T-cell (primary cell): ENCODE measurements around the gene MICAL3. TPM values are rescaled to one million over a fixed set of nuclear protein-coding genes. Genes with fewer than 3 reads are reported as not detected.

ENCODE experiments used
- ATAC-seq, 4 experiments: fragments of 200-7000 bp in 3 of 4; fragments of 150-1000 bp in 1 of 4; cut with Tn5 transposase; replicated peaks in 1 of 4; 1 replicate in 3 of 4; 2 replicates in 1 of 4; pipeline ENCODE4 v1.10.0; 2021; ENCODE audit warnings: moderate library complexity in 3 of 4, mild to moderate bottlenecking in 2 of 4, moderate number of reproducible peaks in 1 of 4
- CTCF ChIA-PET, 2 donors: fragments of 300-600 bp; sonication (Branson Sonifier 250); formaldehyde crosslinking; loops; one replicate each; lab custom pipeline; 2022; ENCODE audit warnings: antibody characterized with exemption in 2 of 2; lab: Charles Lee
- POLR2A ChIA-PET, 2 donors: fragments of 300-600 bp; sonication (Branson Sonifier 250); formaldehyde crosslinking; loops; one replicate each; lab custom pipeline; 2022; ENCODE audit warnings: antibody characterized with exemption in 2 of 2; lab: Charles Lee
- DNase-seq, 35 experiments: peaks; one replicate each; pipeline versions ENCODE4 v3.0.0 to v3.0.0-alpha.2; 2013 to 2023
- H3K27ac ChIP-seq: one replicate; pipeline ENCODE4 v1.5.1; 2013; ENCODE audit warnings: low read length
- H3K27me3 ChIP-seq, 2 experiments: replicated peaks in 1 of 2; 1 replicate in 1 of 2; 2 replicates in 1 of 2; pipeline versions ENCODE4 v1.6.1 to v1.7.0; 2013; ENCODE audit warnings: low read length in 1 of 2, mixed read lengths in 1 of 2; ENCODE audit not compliant: control insufficient read depth in 2 of 2, insufficient read depth in 2 of 2; ENCODE audit errors: extremely low read depth in 1 of 2
- H3K36me3 ChIP-seq, 2 donors: 1 replicate in 1 of 2; 2 replicates in 1 of 2; pipeline versions ENCODE4 v1.6.1 to v1.7.0; 2013; ENCODE audit warnings: low read length in 1 of 2; ENCODE audit not compliant: control insufficient read depth in 2 of 2, insufficient read depth in 1 of 2; ENCODE audit errors: extremely low read depth in 1 of 2
- H3K4me1 ChIP-seq, 2 experiments: 1 replicate in 1 of 2; 2 replicates in 1 of 2; pipeline versions ENCODE4 v1.6.1 to v1.7.0; 2013; ENCODE audit warnings: low read length in 2 of 2, mixed read lengths in 1 of 2; ENCODE audit not compliant: insufficient read depth in 2 of 2, control insufficient read depth in 1 of 2; ENCODE audit errors: extremely low read depth in 1 of 2
- H3K4me3 ChIP-seq, 2 donors: 1 replicate in 1 of 2; 2 replicates in 1 of 2; pipeline versions ENCODE4 v1.5.1 to v1.7.0; 2013; ENCODE audit warnings: mild to moderate bottlenecking in 2 of 2, low read length in 1 of 2, moderate library complexity in 1 of 2; ENCODE audit not compliant: control insufficient read depth in 1 of 2; ENCODE audit errors: extremely low read depth in 1 of 2
- H3K9me3 ChIP-seq: 2 replicates; pipeline ENCODE4 v1.7.0; 2013
- H3K27ac Mint-ChIP-seq, 2 donors: one replicate each; pipeline ENCODE4 v1.8.0; 2020 to 2021; ENCODE audit warnings: mild to moderate bottlenecking in 2 of 2, mixed read lengths in 2 of 2
- H3K27me3 Mint-ChIP-seq, 2 donors: one replicate each; pipeline ENCODE4 v1.8.0; 2021 to 2022; ENCODE audit warnings: mixed read lengths in 2 of 2
- H3K36me3 Mint-ChIP-seq: one replicate; pipeline ENCODE4 v1.8.0; 2021; ENCODE audit warnings: mixed read lengths
- H3K4me1 Mint-ChIP-seq, 3 donors: one replicate each; pipeline ENCODE4 v1.8.0; 2020 to 2022; ENCODE audit warnings: mixed read lengths in 3 of 3, mild to moderate bottlenecking in 1 of 3
- H3K4me3 Mint-ChIP-seq, 3 donors: one replicate each; pipeline ENCODE4 v1.8.0; 2020 to 2022; ENCODE audit warnings: mild to moderate bottlenecking in 3 of 3, mixed read lengths in 3 of 3, moderate library complexity in 3 of 3
- H3K9me3 Mint-ChIP-seq, 3 donors: one replicate each; pipeline ENCODE4 v1.8.0; 2020 to 2022; ENCODE audit warnings: mixed read lengths in 3 of 3
- WGBS: methylation state at CpG from one replicate; pipeline ENCODE4 v1.1.5; 2013; ENCODE audit warnings: missing lambda C conversion rate; ENCODE audit not compliant: insufficient coverage; 5-methylcytosine and 5-hydroxymethylcytosine counted together
- total RNA-seq, 35 experiments: library from RNA in 6 of 35; stranded (reverse) in 6 of 35; fragments of 120-200 nt in 1 of 35; gene quantifications; one replicate each; pipeline versions ENCODE4 v1.2.1 to v1.2.4 and lab custom pipeline; 2013 to 2026

The MICAL3 gene
- total RNA-seq, 5 donors from 2014 or later (not counting 1 experiment from before 2014, with no cell fraction given) = 19.1 to 37.5 (median 22.3) TPM

- DNase-seq (no peak), ATAC-seq (no peak)
- Histone ChIP-seq H3K27me3 (no peaks in the 10 kb centered on the region), H3K36me3 (peaks cover 0 to 4% of the 10 kb centered on the region in 2 donors), H3K4me1 (peaks cover 0 to 28% of the 10 kb centered on the region in 2 experiments), H3K27ac (no peak overlapping the region), H3K4me3 (no peak overlapping the region), H3K9me3 (no peaks in the 10 kb centered on the region)
- Mint-ChIP-seq H3K36me3 (peaks cover 15% of the 10 kb centered on the region), H3K27ac (no peak overlapping the region), H3K27me3 (no peaks in the 10 kb centered on the region), H3K4me1 (peaks cover 0 to 5% (median 2%) of the 10 kb centered on the region in 3 donors), H3K4me3 (no peak overlapping the region), H3K9me3 (no peaks in the 10 kb centered on the region)
- POLR2A ChIA-PET = no interaction called here
- WGBS = 92% methylated on average over 12 of the region's 27 CpGs
- CTCF ChIA-PET = no interaction called here
Observed at GRCh38 chr22:17789379-17790200, 234.8 kb downstream of the MICAL3 start.

- no peak overlapping the region for H3K4me3 Mint-ChIP-seq
- CTCF ChIA-PET = no interaction called here
- H3K9me3 Mint-ChIP-seq = no peaks in the 10 kb centered on the region
- ATAC-seq (no peak), DNase-seq (no peak)
- peaks cover 15% of the 10 kb centered on the region for H3K36me3 Mint-ChIP-seq
- Histone ChIP-seq H3K27ac (no peak overlapping the region), H3K4me3 (no peak overlapping the region), H3K9me3 (no peaks in the 10 kb centered on the region), H3K4me1 (peaks cover 0 to 28% of the 10 kb centered on the region in 2 experiments), H3K27me3 (no peaks in the 10 kb centered on the region), H3K36me3 (peaks cover 0 to 4% of the 10 kb centered on the region in 2 donors)
- POLR2A ChIA-PET = no interaction called here
- no peak overlapping the region for H3K27ac Mint-ChIP-seq
- peaks cover 0 to 5% (median 2%) of the 10 kb centered on the region in 3 donors for H3K4me1 Mint-ChIP-seq
- no peaks in the 10 kb centered on the region for H3K27me3 Mint-ChIP-seq
- 95% methylated on average over 20 of the region's 32 CpGs for WGBS
Observed at GRCh38 chr22:17788528-17789378, 235.6 kb downstream of the MICAL3 start.

- H3K9me3 ChIP-seq = no peaks in the 10 kb centered on the region
- Mint-ChIP-seq H3K36me3 (peaks cover 11% of the 10 kb centered on the region), H3K9me3 (no peaks in the 10 kb centered on the region), H3K4me3 (no peak overlapping the region), H3K27ac (no peak overlapping the region), H3K27me3 (no peaks in the 10 kb centered on the region), H3K4me1 (peaks cover 0 to 7% (median 4%) of the 10 kb centered on the region in 3 donors)
- no peaks in the 10 kb centered on the region for H3K27me3 ChIP-seq
- no peak overlapping the region for H3K27ac ChIP-seq
- peaks cover 2 to 4% of the 10 kb centered on the region in 2 donors for H3K36me3 ChIP-seq
- 90% methylated on average over 15 of the region's 21 CpGs for WGBS
- ATAC-seq = peak in 1 of 4 experiments; percentile 37
- ChIA-PET POLR2A (interaction anchor here in 1 of 2 donors (0.7 kb wide), 1 partner anchor 9 kb away, joined by 3 read pairs; no protein-coding TSS in a partner anchor), CTCF (interaction anchor here in 1 of 2 donors (1.1 kb wide), 1 partner anchor 21 kb away, joined by 3 read pairs; no protein-coding TSS in a partner anchor)
- no peak overlapping the region for H3K4me3 ChIP-seq
- peak in 1 of 35 experiments; percentile 39 for DNase-seq
- peaks cover 0 to 28% of the 10 kb centered on the region in 2 experiments for H3K4me1 ChIP-seq
Observed at GRCh38 chr22:17787716-17788330, 236.5 kb downstream of the MICAL3 start.

DNA sequence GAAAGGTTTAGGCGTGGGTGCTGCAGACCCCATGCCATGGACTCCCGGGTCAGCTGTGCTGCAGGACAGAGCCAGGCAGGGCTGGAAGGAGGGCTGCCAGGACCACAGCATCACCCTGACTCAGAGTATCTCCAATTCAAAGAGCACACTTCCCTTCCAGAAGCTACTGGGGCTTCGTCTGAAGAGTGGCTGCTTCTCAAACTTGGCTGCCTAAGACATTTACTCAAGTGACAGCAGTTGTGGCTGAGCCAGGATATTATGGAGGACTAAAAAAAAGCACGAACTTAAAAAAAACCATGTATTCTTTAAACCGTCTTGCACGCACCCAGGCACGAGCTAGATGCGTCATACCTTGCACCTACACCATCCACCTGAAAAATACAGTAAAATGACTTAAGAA, 237.1 kb downstream of the MICAL3 start:
- Histone ChIP-seq H3K4me3 (no peak overlapping the region), H3K27ac (no peak overlapping the region), H3K27me3 (no peaks in the 10 kb centered on the region), H3K4me1 (peaks cover 0 to 29% of the 10 kb centered on the region in 2 experiments), H3K9me3 (no peaks in the 10 kb centered on the region), H3K36me3 (peaks cover 2 to 4% of the 10 kb centered on the region in 2 donors)
- 94% methylated on average over 6 of the region's 8 CpGs for WGBS
- Mint-ChIP-seq H3K4me3 (no peak overlapping the region), H3K36me3 (peaks cover 11% of the 10 kb centered on the region), H3K27me3 (no peaks in the 10 kb centered on the region), H3K9me3 (no peaks in the 10 kb centered on the region), H3K4me1 (peaks cover 5 to 10% (median 8%) of the 10 kb centered on the region in 3 donors), H3K27ac (no peak overlapping the region)
- DNase-seq (no peak), ATAC-seq (peak in 1 of 4 experiments; percentile 40)
- ChIA-PET CTCF (interaction anchor here in 1 of 2 donors (1.1 kb wide), 1 partner anchor 20 kb away, joined by 3 read pairs; no protein-coding TSS in a partner anchor), POLR2A (no interaction called here)

DNA sequence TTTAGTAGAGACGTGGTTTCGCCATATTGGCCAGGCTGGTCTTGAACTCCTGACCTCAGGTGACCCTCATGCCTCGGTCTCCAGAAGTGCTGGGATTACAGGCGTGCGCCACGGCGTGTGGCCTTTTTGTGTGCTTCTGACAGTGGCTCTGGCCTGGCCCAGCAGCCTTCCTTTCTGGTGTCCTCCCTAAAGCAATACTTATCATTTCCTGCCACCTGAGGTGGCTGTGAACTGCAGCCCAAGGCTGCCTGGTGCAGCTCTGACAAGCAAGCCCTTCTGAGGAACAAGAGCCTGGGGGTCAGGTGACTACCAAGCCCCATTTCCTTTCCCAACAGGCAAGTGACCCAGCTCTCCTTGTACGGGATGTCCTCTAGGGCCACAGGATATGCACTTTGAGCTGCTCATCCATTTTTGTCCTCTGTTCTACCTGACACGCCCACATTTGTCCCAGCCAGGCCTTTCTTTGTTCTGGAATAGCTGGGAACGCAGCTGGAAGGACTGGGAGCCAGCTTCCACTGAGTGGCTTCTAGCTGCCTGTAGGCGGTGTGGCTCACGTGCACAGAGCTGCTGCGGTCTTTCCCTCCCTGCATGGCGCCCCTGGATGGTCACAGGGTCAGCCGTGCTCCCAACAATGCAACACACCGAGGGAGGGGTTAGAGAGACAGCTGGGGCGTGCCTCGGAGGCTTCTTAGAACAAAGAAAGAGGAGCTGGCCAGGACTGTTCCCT, 237.8 kb downstream of the MICAL3 start:
- Histone ChIP-seq H3K4me1 (peaks cover 0 to 35% of the 10 kb centered on the region in 2 experiments), H3K9me3 (no peaks in the 10 kb centered on the region), H3K4me3 (no peak overlapping the region), H3K27me3 (no peaks in the 10 kb centered on the region), H3K27ac (peak overlapping the region; percentile 7), H3K36me3 (peaks cover 2 to 4% of the 10 kb centered on the region in 2 donors)
- WGBS = 83% methylated on average over 18 of the region's 18 CpGs
- Mint-ChIP-seq H3K4me3 (no peak overlapping the region), H3K4me1 (peaks cover 8 to 15% (median 10%) of the 10 kb centered on the region in 3 donors), H3K27me3 (no peaks in the 10 kb centered on the region), H3K9me3 (no peaks in the 10 kb centered on the region), H3K36me3 (peaks cover 9% of the 10 kb centered on the region), H3K27ac (peak overlapping the region in 1 of 2 donors; percentile 52)
- CTCF ChIA-PET = interaction anchor here in 1 of 2 donors (1.1 to 2.2 kb wide), 5 partner anchors 13 to 290 kb away, joined by 3 to 8 read pairs (median 7); no protein-coding TSS in a partner anchor
- POLR2A ChIA-PET = no interaction called here
- no peak for ATAC-seq
- DNase-seq = no peak
